GM10266 (cell line): ENCODE measurements around the gene DLG5.

ENCODE experiments used
- DNase-seq: peaks from one replicate; pipeline ENCODE4 v3.0.0; 2012; ENCODE audit errors: extremely low spot score
- CTCF ChIP-seq: IDR thresholded peaks from 2 replicates; pipeline ENCODE4 v1.5.1; 2012; ENCODE audit warnings: mild to moderate bottlenecking, low read depth; ENCODE audit not compliant: control insufficient read depth, insufficient read depth; ENCODE audit errors: missing control alignments

The DLG5 gene

GRCh38 chr10:77936697-77937567, 10.4 kb upstream of the DLG5 start:
- TF ChIP-seq CTCF, result no peak
- no peak for DNase-seq

GRCh38 chr10:77932016-77932715, 5.6 kb upstream of the DLG5 start:
- TF ChIP-seq CTCF, result no peak
- DNase-seq, result no peak

GRCh38 chr10:77927402-77928246, 1.1 kb upstream of the DLG5 start:
- no peak for TF ChIP-seq CTCF
- DNase-seq, result no peak

- TF ChIP-seq CTCF, result no peak
- peak; percentile 68 for DNase-seq
These were observed 575 bp downstream of the DLG5 start for GRCh38 chr10:77925795-77926565.

- no peak for TF ChIP-seq CTCF
- no peak for DNase-seq
These were observed 1.2 kb downstream of the DLG5 start for GRCh38 chr10:77925410-77925794.

- TF ChIP-seq CTCF, result no peak
- no peak for DNase-seq
These were observed 3.9 kb downstream of the DLG5 start for GRCh38 chr10:77922566-77923179.
